GM21528 (cell line): Measurements from ENCODE around the gene RPL36AL.
"Not testable (repeated sequence)": the region's sequence is repeated elsewhere in the genome, so short reads cannot be mapped to it uniquely, and the experiment has no call there.

Experiments used
- ATAC-seq: cut with Tn5 transposase; IDR thresholded peaks from one replicate; pipeline ENCODE4 v1.9.1; 2021; ENCODE audit warnings: mild to moderate bottlenecking, moderate library complexity; ENCODE audit not compliant: unreplicated experiment, low FRiP score

RPL36AL gene

GRCh38 chr14:49620182-49621113 is at the start of gene RPL36AL, which contains the start of gene MGAT2:
Gene RPL36AL, minus strand, starts transcription at chr14:49620626. Its CDS starts 1,522 bp downstream, at chr14:49619104.
Gene MGAT2, plus strand, starts transcription at chr14:49620799. Its CDS starts 470 bp downstream, at chr14:49621269.
- peak; percentile 94 for ATAC-seq

- no peak for ATAC-seq
These were observed 39.4 kb upstream of the RPL36AL start for GRCh38 chr14:49659526-49660455.

DNA sequence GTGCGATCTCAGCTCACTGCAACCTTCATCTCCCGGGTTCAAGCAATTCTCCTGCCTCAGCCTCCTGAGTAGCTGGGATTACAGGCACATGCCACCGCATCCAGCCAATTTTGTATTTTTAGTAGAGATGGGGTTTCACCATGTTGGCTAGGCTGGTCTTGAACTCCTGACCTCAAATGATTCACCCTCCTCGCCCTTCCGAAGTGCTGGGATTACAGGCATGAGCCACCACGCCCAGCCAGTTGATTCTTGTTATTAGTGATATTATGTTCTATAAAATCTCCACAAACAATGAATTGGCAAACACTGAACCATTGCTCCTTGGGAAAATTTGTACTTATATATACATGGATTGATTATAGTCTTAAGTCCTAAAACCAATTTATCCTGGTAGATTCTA is 37.1 kb upstream of the RPL36AL start:
- not testable (repeated sequence) for ATAC-seq

- no peak for ATAC-seq
These were observed 34.1 kb upstream of the RPL36AL start for GRCh38 chr14:49654511-49654910.

DNA sequence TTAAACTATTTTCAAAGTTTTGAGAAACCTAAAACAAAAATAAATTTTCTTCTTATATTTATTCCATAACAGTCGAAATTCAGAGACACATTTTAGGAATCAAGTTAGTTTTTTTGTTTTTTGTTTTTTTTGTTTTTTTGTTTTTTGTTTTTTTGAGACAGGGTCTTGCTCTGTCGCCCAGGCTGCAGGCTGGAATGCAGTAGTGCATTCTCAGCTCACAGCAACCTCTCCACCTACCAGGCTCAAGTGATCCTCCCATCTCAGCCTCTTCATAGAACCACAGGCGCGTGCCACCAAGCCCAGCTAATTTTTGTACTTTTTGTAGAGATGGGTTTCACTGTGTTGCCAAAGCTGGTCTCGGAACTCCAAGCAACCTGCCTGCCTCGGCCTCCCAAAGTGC is 33.1 kb upstream of the RPL36AL start:
- ATAC-seq = no peak

DNA sequence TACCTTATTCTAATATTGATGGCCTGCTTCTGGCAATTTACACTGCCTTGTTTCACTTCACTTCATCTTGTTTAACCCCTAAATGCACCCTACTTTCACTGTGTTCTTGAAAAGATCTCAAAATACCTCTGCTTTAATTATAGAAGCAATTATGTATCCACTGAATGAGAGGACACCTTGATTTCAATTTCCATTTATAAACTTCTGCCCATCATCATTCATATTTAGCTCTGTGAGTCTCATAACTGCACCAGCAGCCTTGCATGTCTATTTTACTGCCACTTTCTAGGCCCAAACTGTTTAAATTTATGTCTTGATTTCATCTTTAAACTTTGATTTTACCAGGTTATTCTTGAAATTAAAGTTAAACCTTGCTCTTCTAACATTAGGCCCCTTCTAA is 21.7 kb upstream of the RPL36AL start:
- no peak for ATAC-seq

DNA sequence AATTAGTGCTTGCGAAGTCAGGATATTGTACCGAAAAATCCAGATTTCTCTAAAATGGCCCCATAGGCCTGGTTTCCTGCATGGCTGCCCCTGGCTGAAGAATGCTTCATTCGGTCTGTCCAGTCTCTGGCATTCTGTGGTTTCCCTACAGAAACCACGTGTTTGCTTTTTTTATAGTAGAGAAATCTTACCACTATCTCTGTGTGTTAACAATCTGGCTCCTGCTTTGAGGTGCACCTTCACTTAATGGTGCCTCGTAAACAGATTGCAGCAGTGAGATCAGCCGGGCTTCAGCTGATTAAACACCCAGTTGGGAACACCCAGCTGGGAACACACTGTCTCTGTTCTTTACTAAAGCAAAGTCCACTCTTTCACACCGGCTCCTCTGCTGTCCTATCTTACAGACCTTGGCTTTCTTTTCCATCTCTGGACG is 21.3 kb upstream of the RPL36AL start:
- ATAC-seq = no peak

GRCh38 chr14:49640540-49641417 is 20.4 kb upstream of the RPL36AL start:
- no peak for ATAC-seq

GRCh38 chr14:49637534-49638078 is 17.2 kb upstream of the RPL36AL start:
- ATAC-seq = no peak

GRCh38 chr14:49636866-49637265 is 16.4 kb upstream of the RPL36AL start:
- ATAC-seq = no peak

DNA sequence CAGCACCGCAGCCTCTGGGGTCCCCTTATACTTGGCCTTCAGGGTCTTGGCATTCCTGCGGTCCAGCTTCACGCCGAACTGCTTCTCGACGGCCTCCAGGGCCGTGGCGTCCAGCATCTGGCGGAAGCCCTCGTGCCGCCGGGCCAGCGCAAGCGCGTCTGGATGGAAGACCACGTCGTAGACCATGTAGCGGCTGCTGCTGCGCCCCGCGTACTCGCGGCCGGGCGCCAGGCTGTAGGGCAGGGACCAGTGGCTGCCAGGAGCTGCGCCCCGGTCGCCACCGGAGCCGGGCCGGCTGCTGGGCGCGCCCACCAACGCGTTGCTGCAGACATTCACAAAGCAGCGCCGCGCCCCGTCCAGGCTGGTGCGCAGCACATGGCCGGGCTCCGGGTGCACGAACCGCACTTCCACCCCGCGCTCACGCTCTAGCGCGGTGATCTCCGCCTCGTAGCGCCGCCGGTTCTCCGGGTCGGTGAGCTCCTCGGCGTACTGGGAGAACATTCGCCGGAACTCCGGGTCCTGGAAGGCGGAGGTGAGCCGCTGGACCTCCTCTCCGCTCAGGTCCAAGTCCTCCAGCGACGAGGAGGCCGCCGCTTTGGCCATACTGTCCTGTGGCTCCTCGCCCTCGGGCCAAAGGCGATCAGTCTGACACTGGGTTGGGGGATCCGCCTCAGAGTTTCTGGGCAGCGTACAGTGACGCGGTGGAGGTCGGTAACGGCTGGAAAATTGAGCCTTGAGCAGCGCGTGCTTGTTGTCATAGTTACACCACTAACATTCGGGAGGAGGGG is 14.3 kb upstream of the RPL36AL start, which contains the start of gene DNAAF2:
TSS of gene DNAAF2 (minus strand) at position 698 of the 788 bp plus-strand sequence. CDS start at position 603, 95 bp downstream.
- ATAC-seq = peak; percentile 34

DNA sequence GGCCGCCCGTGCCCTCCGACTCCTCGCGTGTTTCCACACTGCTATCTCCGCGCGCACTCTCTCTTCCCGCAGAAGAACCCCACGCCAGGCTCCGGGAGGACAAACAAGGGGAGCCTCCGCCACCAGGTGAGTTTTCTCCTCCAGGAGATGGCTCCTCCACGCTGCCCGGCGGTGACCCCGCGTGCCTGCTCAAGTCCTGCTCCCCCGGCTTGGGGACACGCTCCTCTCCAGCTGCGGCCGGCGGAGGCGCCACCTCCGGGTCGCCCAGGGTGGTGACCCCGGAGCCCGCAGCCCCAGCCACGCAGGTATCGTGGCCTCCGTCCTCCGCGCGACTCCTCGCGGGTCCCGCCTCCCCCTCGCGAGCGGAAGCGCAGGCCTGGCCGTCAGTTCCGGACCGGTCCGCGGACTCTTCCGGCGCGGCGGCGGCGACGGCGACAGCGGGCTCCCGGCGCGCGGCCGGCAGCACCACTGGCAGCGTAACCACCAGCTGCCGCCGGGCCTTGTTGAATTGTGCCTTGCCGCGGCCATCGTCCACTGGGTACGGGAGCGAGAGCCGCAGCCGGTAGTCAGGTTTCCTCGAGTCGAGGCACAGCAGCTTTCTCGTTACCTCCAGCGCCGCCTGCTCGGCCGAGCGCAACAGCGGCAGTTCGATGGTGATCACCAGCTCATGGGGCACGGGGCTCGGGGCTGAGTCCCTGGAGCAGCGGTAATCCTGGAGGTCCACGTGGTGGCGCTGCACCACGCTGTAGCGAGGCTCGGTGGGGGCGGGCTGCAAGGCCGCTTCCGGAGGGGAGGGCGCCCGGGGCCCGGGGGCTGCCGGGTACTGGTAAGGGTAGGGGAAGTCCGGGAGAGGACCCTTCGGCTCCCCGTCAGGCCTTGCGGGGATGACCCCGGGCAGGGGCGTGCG is 13.5 kb upstream of the RPL36AL start:
- peak; percentile 83 for ATAC-seq

DNA sequence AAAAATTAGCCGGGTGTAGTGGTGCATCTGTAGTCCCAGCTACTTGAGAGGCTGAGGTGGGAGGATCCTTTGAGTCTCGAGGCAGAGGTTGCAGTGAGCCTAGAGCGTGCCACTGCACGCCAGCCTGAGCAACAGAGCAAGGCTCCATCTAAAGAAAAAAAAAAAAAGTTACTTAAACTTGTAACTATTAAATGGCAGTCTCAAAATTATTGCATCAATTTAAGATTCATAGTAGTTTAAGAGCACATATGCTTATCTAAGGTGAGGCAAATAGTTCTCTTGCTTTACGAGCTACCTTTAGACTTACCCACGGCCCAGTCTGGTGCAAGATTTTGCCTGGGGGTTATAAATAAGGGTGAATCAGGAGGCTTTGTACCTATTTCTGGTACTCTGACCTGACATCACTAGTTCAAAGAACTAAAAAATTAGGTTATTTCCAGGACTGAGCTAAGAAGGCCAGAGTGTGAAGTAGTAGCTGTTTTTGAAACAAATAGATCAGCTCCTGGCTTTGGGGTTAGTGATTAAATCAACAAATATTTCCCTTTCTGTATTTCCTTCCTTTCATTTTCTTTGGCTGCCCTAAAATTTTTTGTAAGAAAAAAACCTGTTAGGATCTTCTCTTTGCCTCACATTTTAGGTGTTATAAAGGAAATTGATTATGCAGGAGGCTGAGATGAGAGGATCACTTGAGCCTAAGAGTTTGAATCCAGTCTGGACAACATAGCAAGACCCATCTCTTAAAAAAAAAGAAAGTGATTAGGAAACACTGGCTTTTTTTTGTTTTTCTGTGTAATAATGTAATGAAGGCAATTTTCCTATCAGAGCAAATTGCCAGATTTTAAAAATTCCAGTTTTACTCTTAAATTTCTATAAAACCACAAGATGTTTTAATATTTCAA is 3.8 kb upstream of the RPL36AL start:
- ATAC-seq = no peak

- ATAC-seq = no peak
These were observed 3.0 kb upstream of the RPL36AL start for GRCh38 chr14:49623387-49623786.

DNA sequence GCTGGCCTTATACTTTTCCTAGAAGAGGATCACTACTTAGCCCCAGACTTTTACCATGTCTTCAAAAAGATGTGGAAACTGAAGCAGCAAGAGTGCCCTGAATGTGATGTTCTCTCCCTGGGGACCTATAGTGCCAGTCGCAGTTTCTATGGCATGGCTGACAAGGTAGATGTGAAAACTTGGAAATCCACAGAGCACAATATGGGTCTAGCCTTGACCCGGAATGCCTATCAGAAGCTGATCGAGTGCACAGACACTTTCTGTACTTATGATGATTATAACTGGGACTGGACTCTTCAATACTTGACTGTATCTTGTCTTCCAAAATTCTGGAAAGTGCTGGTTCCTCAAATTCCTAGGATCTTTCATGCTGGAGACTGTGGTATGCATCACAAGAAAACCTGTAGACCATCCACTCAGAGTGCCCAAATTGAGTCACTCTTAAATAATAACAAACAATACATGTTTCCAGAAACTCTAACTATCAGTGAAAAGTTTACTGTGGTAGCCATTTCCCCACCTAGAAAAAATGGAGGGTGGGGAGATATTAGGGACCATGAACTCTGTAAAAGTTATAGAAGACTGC is 1.7 kb upstream of the RPL36AL start:
- no peak for ATAC-seq

DNA sequence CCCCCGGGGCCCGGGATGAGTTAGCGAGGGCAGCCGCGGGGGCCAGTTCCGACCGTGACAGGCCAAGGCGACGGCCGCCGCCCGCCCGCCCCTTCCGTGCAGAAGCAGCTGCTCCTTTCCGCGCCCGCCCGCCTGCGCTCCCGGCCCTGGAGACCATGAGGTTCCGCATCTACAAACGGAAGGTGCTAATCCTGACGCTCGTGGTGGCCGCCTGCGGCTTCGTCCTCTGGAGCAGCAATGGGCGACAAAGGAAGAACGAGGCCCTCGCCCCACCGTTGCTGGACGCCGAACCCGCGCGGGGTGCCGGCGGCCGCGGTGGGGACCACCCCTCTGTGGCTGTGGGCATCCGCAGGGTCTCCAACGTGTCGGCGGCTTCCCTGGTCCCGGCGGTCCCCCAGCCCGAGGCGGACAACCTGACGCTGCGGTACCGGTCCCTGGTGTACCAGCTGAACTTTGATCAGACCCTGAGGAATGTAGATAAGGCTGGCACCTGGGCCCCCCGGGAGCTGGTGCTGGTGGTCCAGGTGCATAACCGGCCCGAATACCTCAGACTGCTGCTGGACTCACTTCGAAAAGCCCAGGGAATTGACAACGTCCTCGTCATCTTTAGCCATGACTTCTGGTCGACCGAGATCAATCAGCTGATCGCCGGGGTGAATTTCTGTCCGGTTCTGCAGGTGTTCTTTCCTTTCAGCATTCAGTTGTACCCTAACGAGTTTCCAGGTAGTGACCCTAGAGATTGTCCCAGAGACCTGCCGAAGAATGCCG is 872 bp upstream of the RPL36AL start:
- ATAC-seq = peak; percentile 20
